HepG2 (cell line): ENCODE measurements around the gene NDUFS1. TPM values are rescaled to one million over a fixed set of nuclear protein-coding genes. Genes with fewer than 3 reads are reported as not detected.
"Not testable (repeated sequence)": the region's sequence is repeated elsewhere in the genome, so short reads cannot be mapped to it uniquely, and the experiment has no call there.

Source experiments
- ATAC-seq: fragments of 200-7000 bp; cut with Tn5 transposase; 3 replicates; pipeline ENCODE4 v1.9.1; 2020; ENCODE audit warnings: mild to moderate bottlenecking, moderate library complexity
- BruUV-seq: library from RNA; stranded (reverse); fragments of 400-500 nt; replicated peaks from 2 replicates; lab custom pipeline; 2021; lab: Mats Ljungman, UMichigan
- CTCF ChIA-PET: fragments of 300-600 bp; formaldehyde crosslinking; extraction: SDS; loops from one replicate; lab custom pipeline; 2021; ENCODE audit warnings: low total read pairs, inconsistent platforms, low intra/inter-chr PET ratio; lab: Yijun Ruan, JAX
- POLR2A ChIA-PET: fragments of 350-600 bp; sonication (Branson Sonifier 250); formaldehyde crosslinking; loops from one replicate; lab custom pipeline; 2020; ENCODE audit warnings: antibody characterized with exemption, inconsistent platforms; lab: Yijun Ruan, JAX
- DNase-seq: peaks from one replicate; pipeline ENCODE4 v3.0.0-alpha.2; 2015; ENCODE audit warnings: low spot score
- FAIRE-seq: peaks from 3 replicates; lab custom pipeline; 2011; peaks lifted over from hg19 to GRCh38; lab: Jason Lieb, UNC
- H2AFZ ChIP-seq: one replicate; pipeline ENCODE4 v1.6.1; 2011; ENCODE audit warnings: low read length, inconsistent platforms
- H3K27ac ChIP-seq: fragments of 300-600 bp; 3 replicates; pipeline ENCODE4 v1.8.0; 2011; ENCODE audit warnings: mixed run types, mild to moderate bottlenecking, mixed read lengths, low read length, inconsistent platforms; ENCODE audit not compliant: insufficient read depth; ENCODE audit errors: extremely low read length
- H3K27me3 ChIP-seq, 2 experiments: fragments of 200-600 bp in 1 of 2; 2 replicates in 1 of 2; 3 replicates in 1 of 2; pipeline versions ENCODE4 v1.6.0 to v1.8.0; 2011; ENCODE audit warnings: low read length in 2 of 2, mild to moderate bottlenecking in 2 of 2, moderate library complexity in 2 of 2, inconsistent platforms in 1 of 2; ENCODE audit not compliant: insufficient read depth in 2 of 2, control insufficient read depth in 1 of 2
- H3K36me3 ChIP-seq, 2 experiments: fragments of 200-600 bp in 1 of 2; replicated peaks in 1 of 2; 2 replicates in 1 of 2; 3 replicates in 1 of 2; pipeline versions ENCODE4 v1.5.1 to v1.8.0; 2011; ENCODE audit warnings: low read length in 2 of 2, inconsistent platforms in 1 of 2; ENCODE audit not compliant: insufficient read depth in 2 of 2, control insufficient read depth in 1 of 2
- H3K4me1 ChIP-seq: 2 replicates; pipeline ENCODE4 v1.5.1; 2012; ENCODE audit warnings: low read length, inconsistent platforms; ENCODE audit not compliant: insufficient read depth
- H3K4me2 ChIP-seq: 2 replicates; pipeline ENCODE4 v1.6.0; 2011; ENCODE audit warnings: low read depth, low read length, inconsistent platforms
- H3K4me3 ChIP-seq, 3 experiments: fragments of 200-600 bp in 1 of 3; sonication (generic), shearing (Covaris generic) in 1 of 3; replicated peaks in 1 of 3; 2 replicates each; pipeline ENCODE4 v1.5.1; 2011 to 2016; ENCODE audit warnings: low read length in 3 of 3, inconsistent platforms in 2 of 3, low read depth in 2 of 3, mild to moderate bottlenecking in 2 of 3, control low read depth in 1 of 3, mixed read lengths in 1 of 3; ENCODE audit not compliant: insufficient read depth in 1 of 3
- H3K79me2 ChIP-seq: one replicate; pipeline ENCODE4 v1.6.1; 2011; ENCODE audit warnings: low read length, inconsistent platforms; ENCODE audit not compliant: insufficient read depth
- H3K9ac ChIP-seq: 2 replicates; pipeline ENCODE4 v1.6.0; 2011; ENCODE audit warnings: mild to moderate bottlenecking, low read depth, low read length, inconsistent platforms; ENCODE audit not compliant: insufficient read depth
- H3K9me3 ChIP-seq: 2 replicates; pipeline ENCODE4 v1.5.1; 2012; ENCODE audit warnings: mild to moderate bottlenecking, low read length
- H4K20me1 ChIP-seq: 2 replicates; pipeline ENCODE4 v1.6.0; 2011; ENCODE audit warnings: inconsistent platforms, mild to moderate bottlenecking, low read length, moderate library complexity; ENCODE audit not compliant: insufficient read depth
- WGBS: methylation state at CpG from one replicate; pipeline ENCODE4 v1.1.6; 2017; ENCODE audit warnings: low lambda C conversion rate; 5-methylcytosine and 5-hydroxymethylcytosine counted together
- in situ Hi-C: cut with HindIII; loops from 2 replicates; pipeline ENCODE4 v1.10.0; 2017; ENCODE audit warnings: low pct_unique_long_range_greater_than_20kb; ENCODE audit not compliant: extremely low pct_ligation_motif_present
- intact Hi-C: fragments of 100-400 bp; cut with micrococcal nuclease; formaldehyde crosslinking; loops from one replicate; pipeline ENCODE4 v1.10.0; 2022; ENCODE audit not compliant: unreplicated experiment
- polyA plus RNA-seq, 8 experiments: library from polyadenylated mRNA; depleted of rRNA in 3 of 8; stranded (reverse) in 7 of 8; unstranded in 1 of 8; fragments of >200 nt; fragmentation: Illumina TruSeq in 4 of 8; extraction: Trizol in 4 of 8; gene quantifications; 2 replicates each; pipeline versions ENCODE4 v1.2.1 to v1.2.3, GENCODE V29; 2011 to 2016; ENCODE audit warnings: low read depth in 4 of 8, missing spikeins in 1 of 8, mixed read lengths in 1 of 8; ENCODE audit not compliant: insufficient read depth in 1 of 8
- total RNA-seq, 5 experiments: library from RNA; depleted of rRNA; stranded (reverse); fragments of >200 nt; fragmentation: Illumina TruSeq; extraction: Trizol; gene quantifications; 2 replicates each; pipeline ENCODE4 v1.2.3, GENCODE V29; 2016; ENCODE audit warnings: low read depth in 1 of 5
- TF ChIP-seq, protein P1 (sequence below): sonication (generic); formaldehyde crosslinking; IDR thresholded peaks from one replicate; pipeline ENCODE4 v1.5.1; 2020; ENCODE audit warnings: mild to moderate bottlenecking, missing genetic modification reagents; ENCODE audit errors: not compliant biosample characterization

The NDUFS1 gene
- total and polyA plus RNA-seq, 2 of the 13 experiments (the other 11 are each of a cell fraction or from before 2014, with no cell fraction given), result 139 to 242 TPM

- TF ChIP-seq, protein P1, sequence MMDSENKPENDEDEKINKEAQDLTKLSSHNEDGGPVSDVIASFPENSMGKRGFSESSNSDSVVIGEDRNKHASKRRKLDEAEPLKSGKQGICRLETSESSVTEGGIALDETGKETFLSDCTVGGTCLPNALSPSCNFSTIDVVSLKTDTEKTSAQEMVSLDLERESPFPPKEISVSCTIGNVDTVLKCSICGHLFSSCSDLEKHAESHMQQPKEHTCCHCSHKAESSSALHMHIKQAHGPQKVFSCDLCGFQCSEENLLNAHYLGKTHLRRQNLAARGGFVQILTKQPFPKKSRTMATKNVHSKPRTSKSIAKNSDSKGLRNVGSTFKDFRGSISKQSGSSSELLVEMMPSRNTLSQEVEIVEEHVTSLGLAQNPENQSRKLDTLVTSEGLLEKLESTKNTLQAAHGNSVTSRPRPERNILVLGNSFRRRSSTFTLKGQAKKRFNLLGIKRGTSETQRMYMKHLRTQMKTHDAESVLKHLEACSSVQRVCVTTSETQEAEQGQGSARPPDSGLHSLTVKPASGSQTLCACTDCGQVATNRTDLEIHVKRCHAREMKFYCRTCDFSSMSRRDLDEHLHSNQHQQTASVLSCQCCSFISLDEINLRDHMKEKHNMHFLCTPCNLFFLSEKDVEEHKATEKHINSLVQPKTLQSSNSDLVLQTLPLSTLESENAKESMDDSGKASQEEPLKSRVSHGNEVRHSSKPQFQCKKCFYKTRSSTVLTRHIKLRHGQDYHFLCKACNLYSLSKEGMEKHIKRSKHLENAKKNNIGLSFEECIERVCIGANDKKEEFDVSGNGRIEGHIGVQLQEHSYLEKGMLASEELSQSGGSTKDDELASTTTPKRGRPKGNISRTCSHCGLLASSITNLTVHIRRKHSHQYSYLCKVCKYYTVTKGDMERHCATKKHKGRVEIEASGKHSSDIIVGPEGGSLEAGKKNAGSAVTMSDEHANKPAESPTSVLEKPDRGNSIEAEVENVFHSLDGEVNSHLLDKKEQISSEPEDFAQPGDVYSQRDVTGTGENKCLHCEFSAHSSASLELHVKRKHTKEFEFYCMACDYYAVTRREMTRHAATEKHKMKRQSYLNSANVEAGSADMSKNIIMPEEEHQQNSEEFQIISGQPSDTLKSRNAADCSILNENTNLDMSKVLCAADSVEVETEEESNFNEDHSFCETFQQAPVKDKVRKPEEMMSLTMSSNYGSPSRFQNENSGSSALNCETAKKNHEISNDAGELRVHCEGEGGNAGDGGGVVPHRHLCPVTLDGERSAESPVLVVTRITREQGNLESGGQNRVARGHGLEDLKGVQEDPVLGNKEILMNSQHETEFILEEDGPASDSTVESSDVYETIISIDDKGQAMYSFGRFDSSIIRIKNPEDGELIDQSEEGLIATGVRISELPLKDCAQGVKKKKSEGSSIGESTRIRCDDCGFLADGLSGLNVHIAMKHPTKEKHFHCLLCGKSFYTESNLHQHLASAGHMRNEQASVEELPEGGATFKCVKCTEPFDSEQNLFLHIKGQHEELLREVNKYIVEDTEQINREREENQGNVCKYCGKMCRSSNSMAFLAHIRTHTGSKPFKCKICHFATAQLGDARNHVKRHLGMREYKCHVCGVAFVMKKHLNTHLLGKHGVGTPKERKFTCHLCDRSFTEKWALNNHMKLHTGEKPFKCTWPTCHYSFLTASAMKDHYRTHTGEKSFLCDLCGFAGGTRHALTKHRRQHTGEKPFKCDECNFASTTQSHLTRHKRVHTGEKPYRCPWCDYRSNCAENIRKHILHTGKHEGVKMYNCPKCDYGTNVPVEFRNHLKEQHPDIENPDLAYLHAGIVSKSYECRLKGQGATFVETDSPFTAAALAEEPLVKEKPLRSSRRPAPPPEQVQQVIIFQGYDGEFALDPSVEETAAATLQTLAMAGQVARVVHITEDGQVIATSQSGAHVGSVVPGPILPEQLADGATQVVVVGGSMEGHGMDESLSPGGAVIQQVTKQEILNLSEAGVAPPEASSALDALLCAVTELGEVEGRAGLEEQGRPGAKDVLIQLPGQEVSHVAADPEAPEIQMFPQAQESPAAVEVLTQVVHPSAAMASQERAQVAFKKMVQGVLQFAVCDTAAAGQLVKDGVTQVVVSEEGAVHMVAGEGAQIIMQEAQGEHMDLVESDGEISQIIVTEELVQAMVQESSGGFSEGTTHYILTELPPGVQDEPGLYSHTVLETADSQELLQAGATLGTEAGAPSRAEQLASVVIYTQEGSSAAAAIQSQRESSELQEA, result no peak
These were observed 54.2 kb downstream of the NDUFS1 start (continued) for GRCh38 chr2:206105038-206105437.

DNA sequence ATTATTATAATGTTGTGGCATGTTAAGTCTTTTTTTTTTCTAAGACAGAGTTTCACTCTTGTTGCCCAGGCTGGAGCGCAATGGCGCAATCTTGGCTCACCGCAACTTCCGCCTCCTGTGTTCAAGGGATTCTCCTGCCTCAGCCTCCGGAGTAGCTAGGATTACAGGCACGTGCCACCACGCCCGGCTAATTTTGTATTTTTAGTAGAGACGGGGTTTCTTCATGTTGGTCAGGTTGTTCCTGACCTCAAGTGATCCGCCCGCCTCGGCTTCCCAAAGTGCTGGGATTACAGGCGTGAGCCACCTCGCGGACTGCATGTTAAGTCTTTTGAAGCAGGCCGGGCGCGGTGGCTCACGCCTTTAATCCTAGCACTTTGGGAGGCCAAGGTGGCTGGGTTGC is 60.4 kb downstream of the NDUFS1 start:
- H3K4me1 ChIP-seq, H3K9ac ChIP-seq, H2AFZ ChIP-seq, intact Hi-C loops, H4K20me1 ChIP-seq, H3K79me2 ChIP-seq, H3K4me3 ChIP-seq, CTCF ChIA-PET, H3K4me2 ChIP-seq, H3K27me3 ChIP-seq, H3K27ac ChIP-seq, H3K36me3 ChIP-seq, in situ Hi-C loops, BruUV-seq, ATAC-seq, FAIRE-seq, DNase-seq, H3K9me3 ChIP-seq: not testable (repeated sequence)
- WGBS, result 97% methylated on average over 19 of the region's 19 CpGs
- POLR2A ChIA-PET, result interaction anchor here (0.9 kb wide), 1 partner anchor 12 kb away, joined by 4 read pairs; no protein-coding TSS in a partner anchor
